ENCODE data around the gene SLC6A6. TPM values are rescaled to one million over a fixed set of nuclear protein-coding genes. Genes with fewer than 3 reads are reported as not detected.

The SLC6A6 gene
- polyA plus RNA-seq, 1 of the 3 experiments (the other 2 are of a cell fraction): 19.1 TPM

DNA sequence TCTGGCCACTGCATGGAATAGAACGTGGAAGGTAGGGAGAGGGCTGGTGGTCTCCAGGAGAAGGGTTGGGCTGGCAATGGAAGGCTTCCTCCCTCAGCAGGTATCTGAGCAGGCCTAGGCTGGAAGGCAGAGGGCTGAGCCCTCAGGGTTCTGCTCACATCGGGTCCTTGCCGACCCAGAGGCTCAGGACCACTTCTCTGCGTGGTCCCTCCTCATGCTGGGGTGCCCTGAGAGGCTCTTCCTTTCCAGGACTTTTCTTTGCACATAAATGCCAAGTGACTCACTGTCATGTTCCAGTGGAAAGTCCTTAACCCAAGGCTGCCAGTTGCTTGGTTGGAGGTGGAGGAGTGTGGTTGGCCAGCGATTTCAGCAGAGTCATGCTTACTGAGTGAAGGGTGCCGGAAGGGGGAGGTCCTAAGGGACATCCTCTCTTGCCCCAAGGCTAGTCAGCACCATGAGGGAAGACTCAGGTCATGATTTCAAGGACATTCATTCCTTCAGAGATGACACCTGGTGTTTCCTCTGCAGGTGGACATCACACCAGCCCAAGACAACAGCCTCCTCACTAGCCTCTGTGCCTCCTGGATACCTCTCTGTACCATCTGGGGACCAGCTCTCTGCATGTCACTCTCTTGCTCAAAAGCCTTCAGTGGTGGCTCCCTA is 8.2 kb downstream of the SLC6A6 start:
- TF ChIP-seq TAF1 (IDR thresholded peaks at IDR 0.05; ENCODE audit: borderline replicate concordance, low read depth, low read length): no peak
- no peak for TF ChIP-seq ELF1 (IDR thresholded peaks at IDR 0.05)
- TF ChIP-seq, protein P1, sequence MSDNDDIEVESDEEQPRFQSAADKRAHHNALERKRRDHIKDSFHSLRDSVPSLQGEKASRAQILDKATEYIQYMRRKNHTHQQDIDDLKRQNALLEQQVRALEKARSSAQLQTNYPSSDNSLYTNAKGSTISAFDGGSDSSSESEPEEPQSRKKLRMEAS (IDR thresholded peaks at IDR 0.05; ENCODE audit: low read depth): peak; percentile 52; the same call in 1 of the 2 replicates
- TF ChIP-seq GABPA (IDR thresholded peaks at IDR 0.05; ENCODE audit: low read depth): no peak
- TF ChIP-seq FOSL2 (IDR thresholded peaks at IDR 0.05; ENCODE audit: borderline replicate concordance, low read depth): 0 out of 2 replicates have a peak, but pooled peaks have one; percentile 26
- TF ChIP-seq JUND (IDR thresholded peaks at IDR 0.05): no peak
- H3K9ac ChIP-seq: peak overlapping the region; percentile 32; the same call in 1 of the 2 replicates
- WGBS (ENCODE audit: low lambda C conversion rate): 50% methylated on average over 4 of the region's 6 CpGs
- H2AFZ ChIP-seq (ENCODE audit: low read depth): no peak overlapping the region
- no peak for DNase-seq
- POLR2A ChIA-PET: no interaction called here
- peaks cover 20% of the 10 kb centered on the region in 2 experiments; a peak in 2 of 4 replicates for H3K4me1 ChIP-seq (ENCODE audit: control insufficient read depth in 1 of 2, insufficient read depth in 2 of 2, low read depth in 1 of 2, low read length in 1 of 2)
- H3K9me2 ChIP-seq: no peaks in the 10 kb centered on the region
- no peak overlapping the region for H3K4me3 ChIP-seq (ENCODE audit: low read depth in 2 of 2, low read length in 1 of 2)
- H3K27me3 ChIP-seq (ENCODE audit: insufficient read depth): no peaks in the 10 kb centered on the region
- no peaks in the 10 kb centered on the region for H3K9me3 ChIP-seq
- peaks cover 0 to 3% of the 10 kb centered on the region in 2 experiments for H3K36me3 ChIP-seq (replicated peaks in 1 of 2; ENCODE audit: control insufficient read depth in 1 of 2, insufficient read depth in 2 of 2, low read length in 1 of 2)
- peaks cover 14% of the 10 kb centered on the region for H4K20me1 ChIP-seq (ENCODE audit: insufficient read depth)
- H3K27ac ChIP-seq (ENCODE audit: low read depth in 2 of 2, low read length in 1 of 2): peak overlapping the region in 1 of 2 experiments; percentile 67; a peak in 2 of 4 replicates
- peaks cover 82% of the 10 kb centered on the region for H3K79me2 ChIP-seq (ENCODE audit: insufficient read depth)
- H3F3A ChIP-seq (replicated peaks; ENCODE audit: insufficient read depth): no peaks in the 10 kb centered on the region
- peak overlapping the region; percentile 57 for H3K4me2 ChIP-seq
- CTCF ChIA-PET: interaction anchor here (0.6 to 1.7 kb wide), 3 partner anchors 98 to 207 kb away, joined by 3 to 5 read pairs (median 3); no protein-coding TSS in a partner anchor

DNA sequence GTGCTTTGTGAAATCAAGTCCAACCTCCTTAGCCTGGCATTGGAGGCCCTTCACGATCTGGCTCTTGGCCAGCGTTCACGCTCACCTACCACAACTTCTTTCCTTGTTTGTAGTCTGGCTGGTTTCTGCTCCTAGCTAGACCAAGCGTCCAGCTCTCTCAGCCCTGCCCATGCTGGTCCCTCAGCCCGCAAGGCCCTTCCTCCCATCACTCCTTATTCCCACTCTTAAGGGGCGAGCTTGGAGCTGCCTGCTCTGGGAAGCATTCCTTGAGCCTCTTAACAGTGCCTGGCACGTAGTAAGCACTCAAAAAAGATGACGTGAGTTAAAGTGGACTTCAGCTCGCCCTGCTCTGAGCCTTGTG is 8.7 kb downstream of the SLC6A6 start:
- H3K4me3 ChIP-seq (ENCODE audit: low read depth in 2 of 2, low read length in 1 of 2): no peak overlapping the region
- H3K27ac ChIP-seq (ENCODE audit: low read depth in 2 of 2, low read length in 1 of 2): peak overlapping the region in 1 of 2 experiments; percentile 67; a peak in 2 of 4 replicates
- H3K27me3 ChIP-seq (ENCODE audit: insufficient read depth): no peaks in the 10 kb centered on the region
- WGBS (ENCODE audit: low lambda C conversion rate): 92% methylated on average over 9 of the region's 9 CpGs
- no peaks in the 10 kb centered on the region for H3K9me3 ChIP-seq
- ChIA-PET CTCF (interaction anchor here (0.6 to 1.7 kb wide), 4 partner anchors 10 to 208 kb away, joined by 3 to 5 read pairs (median 3); no protein-coding TSS in a partner anchor), POLR2A (no interaction called here)
- no peak overlapping the region for H3K9ac ChIP-seq
- H3K4me1 ChIP-seq (ENCODE audit: control insufficient read depth in 1 of 2, insufficient read depth in 2 of 2, low read depth in 1 of 2, low read length in 1 of 2): peaks cover 20 to 23% of the 10 kb centered on the region in 2 experiments; a peak in 2 of 4 replicates
- H4K20me1 ChIP-seq (ENCODE audit: insufficient read depth): peaks cover 9% of the 10 kb centered on the region
- TF ChIP-seq, protein P2, sequence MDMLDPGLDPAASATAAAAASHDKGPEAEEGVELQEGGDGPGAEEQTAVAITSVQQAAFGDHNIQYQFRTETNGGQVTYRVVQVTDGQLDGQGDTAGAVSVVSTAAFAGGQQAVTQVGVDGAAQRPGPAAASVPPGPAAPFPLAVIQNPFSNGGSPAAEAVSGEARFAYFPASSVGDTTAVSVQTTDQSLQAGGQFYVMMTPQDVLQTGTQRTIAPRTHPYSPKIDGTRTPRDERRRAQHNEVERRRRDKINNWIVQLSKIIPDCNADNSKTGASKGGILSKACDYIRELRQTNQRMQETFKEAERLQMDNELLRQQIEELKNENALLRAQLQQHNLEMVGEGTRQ (IDR thresholded peaks at IDR 0.05; ENCODE audit: borderline replicate concordance, low read depth, low read length): no peak
- TF ChIP-seq, protein P3, sequence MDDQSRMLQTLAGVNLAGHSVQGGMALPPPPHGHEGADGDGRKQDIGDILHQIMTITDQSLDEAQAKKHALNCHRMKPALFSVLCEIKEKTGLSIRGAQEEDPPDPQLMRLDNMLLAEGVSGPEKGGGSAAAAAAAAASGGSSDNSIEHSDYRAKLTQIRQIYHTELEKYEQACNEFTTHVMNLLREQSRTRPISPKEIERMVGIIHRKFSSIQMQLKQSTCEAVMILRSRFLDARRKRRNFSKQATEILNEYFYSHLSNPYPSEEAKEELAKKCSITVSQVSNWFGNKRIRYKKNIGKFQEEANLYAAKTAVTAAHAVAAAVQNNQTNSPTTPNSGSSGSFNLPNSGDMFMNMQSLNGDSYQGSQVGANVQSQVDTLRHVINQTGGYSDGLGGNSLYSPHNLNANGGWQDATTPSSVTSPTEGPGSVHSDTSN (IDR thresholded peaks at IDR 0.05): no peak
- TF ChIP-seq, protein P4, sequence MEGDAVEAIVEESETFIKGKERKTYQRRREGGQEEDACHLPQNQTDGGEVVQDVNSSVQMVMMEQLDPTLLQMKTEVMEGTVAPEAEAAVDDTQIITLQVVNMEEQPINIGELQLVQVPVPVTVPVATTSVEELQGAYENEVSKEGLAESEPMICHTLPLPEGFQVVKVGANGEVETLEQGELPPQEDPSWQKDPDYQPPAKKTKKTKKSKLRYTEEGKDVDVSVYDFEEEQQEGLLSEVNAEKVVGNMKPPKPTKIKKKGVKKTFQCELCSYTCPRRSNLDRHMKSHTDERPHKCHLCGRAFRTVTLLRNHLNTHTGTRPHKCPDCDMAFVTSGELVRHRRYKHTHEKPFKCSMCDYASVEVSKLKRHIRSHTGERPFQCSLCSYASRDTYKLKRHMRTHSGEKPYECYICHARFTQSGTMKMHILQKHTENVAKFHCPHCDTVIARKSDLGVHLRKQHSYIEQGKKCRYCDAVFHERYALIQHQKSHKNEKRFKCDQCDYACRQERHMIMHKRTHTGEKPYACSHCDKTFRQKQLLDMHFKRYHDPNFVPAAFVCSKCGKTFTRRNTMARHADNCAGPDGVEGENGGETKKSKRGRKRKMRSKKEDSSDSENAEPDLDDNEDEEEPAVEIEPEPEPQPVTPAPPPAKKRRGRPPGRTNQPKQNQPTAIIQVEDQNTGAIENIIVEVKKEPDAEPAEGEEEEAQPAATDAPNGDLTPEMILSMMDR (IDR thresholded peaks at IDR 0.05): no peak
- TF ChIP-seq SMC3 (IDR thresholded peaks at IDR 0.05; ENCODE audit: low read depth, low read length): no peak
- TF ChIP-seq RFX5 (IDR thresholded peaks at IDR 0.05; ENCODE audit: low read length): no peak
- TF ChIP-seq, protein P1 (IDR thresholded peaks at IDR 0.05; ENCODE audit: low read depth): no peak
- no peak for TF ChIP-seq MEF2A (IDR thresholded peaks at IDR 0.05; ENCODE audit: borderline replicate concordance, low read depth)
- TF ChIP-seq NFIC (IDR thresholded peaks at IDR 0.05; ENCODE audit: borderline replicate concordance): no peak
- no peak for TF ChIP-seq CHD2 (IDR thresholded peaks at IDR 0.05; ENCODE audit: low read length, partially characterized antibody)
- TF ChIP-seq FOSL2 (IDR thresholded peaks at IDR 0.05; ENCODE audit: borderline replicate concordance, low read depth): no peak
- TF ChIP-seq RXRA (IDR thresholded peaks at IDR 0.05; ENCODE audit: borderline replicate concordance, low read depth): no peak
- no peak for TF ChIP-seq GABPA (IDR thresholded peaks at IDR 0.05; ENCODE audit: low read depth)
- no peak for TF ChIP-seq EZH2phosphoT487 (IDR thresholded peaks at IDR 0.05; ENCODE audit: borderline replicate concordance, low read depth)
- no peak for TF ChIP-seq TAF1 (IDR thresholded peaks at IDR 0.05; ENCODE audit: borderline replicate concordance, low read depth, low read length)
- H3K36me3 ChIP-seq (replicated peaks in 1 of 2; ENCODE audit: control insufficient read depth in 1 of 2, insufficient read depth in 2 of 2, low read length in 1 of 2): peaks cover 0 to 3% of the 10 kb centered on the region in 2 experiments
- 0 out of 2 replicates have a peak overlapping the region, but pooled peaks have one; percentile 57 for H3K4me2 ChIP-seq
- no peak overlapping the region for H2AFZ ChIP-seq (ENCODE audit: low read depth)
- H3K79me2 ChIP-seq (ENCODE audit: insufficient read depth): peaks cover 82% of the 10 kb centered on the region
- H3F3A ChIP-seq (replicated peaks; ENCODE audit: insufficient read depth): no peaks in the 10 kb centered on the region
- no peak for DNase-seq
- no peaks in the 10 kb centered on the region for H3K9me2 ChIP-seq

All from SK-N-SH (cell line).